OCI-LY1 (cell line): Measurements from ENCODE around the gene ASH1L.
A peak's percentile ranks its signal among the peaks of the same experiment; 100 is the strongest.

Source experiments
- H2AFZ ChIP-seq: fragments of 200-600 bp; sonication (generic), shearing (Covaris generic); 2 replicates; pipeline ENCODE4 v1.6.0; 2014; ENCODE audit warnings: antibody characterized with exemption, mild to moderate bottlenecking, low read length
- H3F3A ChIP-seq: fragments of 200-600 bp; sonication (generic), shearing (Covaris generic); 2 replicates; pipeline ENCODE4 v1.6.0; 2014; ENCODE audit warnings: mild to moderate bottlenecking, antibody characterized with exemption, low read length, moderate library complexity; ENCODE audit not compliant: insufficient read depth
- H3K27ac ChIP-seq: fragments of 200-600 bp; sonication (generic); 2 replicates; pipeline ENCODE4 v1.5.1; 2014; ENCODE audit warnings: low read length, mixed run types, mild to moderate bottlenecking, low read depth; ENCODE audit not compliant: poor library complexity, severe bottlenecking
- H3K27me3 ChIP-seq: fragments of 200-600 bp; sonication (generic); 2 replicates; pipeline ENCODE4 v1.6.0; 2014; ENCODE audit warnings: antibody characterized with exemption, mild to moderate bottlenecking, low read length, moderate library complexity; ENCODE audit not compliant: insufficient read depth
- H3K36me3 ChIP-seq: fragments of 200-600 bp; sonication (generic); 2 replicates; pipeline ENCODE4 v1.6.1; 2014; ENCODE audit warnings: mild to moderate bottlenecking, antibody characterized with exemption, low read length, moderate library complexity, mixed read lengths; ENCODE audit not compliant: insufficient read depth
- H3K4me1 ChIP-seq: fragments of 200-600 bp; sonication (generic); 2 replicates; pipeline ENCODE4 v1.5.1; 2014; ENCODE audit warnings: mild to moderate bottlenecking, low read length, moderate library complexity; ENCODE audit not compliant: insufficient read depth, severe bottlenecking
- H3K4me2 ChIP-seq: fragments of 200-600 bp; sonication (generic), shearing (Covaris generic); 2 replicates; pipeline ENCODE4 v1.6.1; 2014; ENCODE audit warnings: low read length
- H3K4me3 ChIP-seq: fragments of 200-600 bp; sonication (generic); 2 replicates; pipeline ENCODE4 v1.5.1; 2014; ENCODE audit warnings: low read length, low read depth, mild to moderate bottlenecking, mixed read lengths; ENCODE audit not compliant: poor library complexity, severe bottlenecking
- H3K79me2 ChIP-seq: fragments of 200-600 bp; shearing (Covaris generic); 2 replicates; pipeline ENCODE4 v1.6.1; 2016; ENCODE audit warnings: mixed run types, low read length, mixed read lengths; ENCODE audit not compliant: insufficient read depth
- H3K9ac ChIP-seq: fragments of 200-600 bp; sonication (generic), shearing (Covaris generic); 2 replicates; pipeline ENCODE4 v1.6.1; 2014; ENCODE audit warnings: mild to moderate bottlenecking, low read length, mixed read lengths
- H3K9me2 ChIP-seq: fragments of 200-600 bp; sonication (generic), shearing (Covaris generic); 2 replicates; pipeline ENCODE4 v1.6.1; 2014; ENCODE audit warnings: low read depth, mild to moderate bottlenecking, low read length, mixed read lengths
- H3K9me3 ChIP-seq: fragments of 200-600 bp; shearing (Covaris generic); 2 replicates; pipeline ENCODE4 v1.6.1; 2014; ENCODE audit warnings: low read length, mixed read lengths
- H4K20me1 ChIP-seq: fragments of 200-600 bp; sonication (generic), shearing (Covaris generic); 2 replicates; pipeline ENCODE4 v1.6.0; 2016; ENCODE audit warnings: mild to moderate bottlenecking, low read length; ENCODE audit not compliant: insufficient read depth
- CTCF ChIP-seq: fragments of 200-600 bp; sonication (generic), shearing (Covaris generic); IDR thresholded peaks from 2 replicates; pipeline ENCODE4 v1.5.1; 2017; ENCODE audit warnings: mild to moderate bottlenecking, antibody characterized with exemption, low read length, moderate library complexity, mixed read lengths
- EZH2 ChIP-seq: fragments of 200-600 bp; sonication (generic), shearing (Covaris generic); IDR thresholded peaks from 2 replicates; pipeline ENCODE4 v1.8.0; 2017; ENCODE audit warnings: borderline replicate concordance, mixed run types, mild to moderate bottlenecking, antibody characterized with exemption, low read length, moderate library complexity, mixed read lengths

Gene ASH1L

GRCh38 chr1:155471026-155471425 lies 91.6 kb downstream of the ASH1L start:
- H3K4me1 ChIP-seq = peaks cover 19% of the 10 kb centered on the region

GRCh38 chr1:155466996-155467395 lies 95.6 kb downstream of the ASH1L start:
- no peak overlapping the region for H3K4me3 ChIP-seq
- H3K9me3 ChIP-seq = peaks cover 10% of the 10 kb centered on the region; the same call in 1 of the 2 replicates
- H3K4me2 ChIP-seq = no peak overlapping the region
- no peak for TF ChIP-seq EZH2
- TF ChIP-seq CTCF = no peak
- no peaks in the 10 kb centered on the region for H3F3A ChIP-seq
- no peaks in the 10 kb centered on the region for H3K27me3 ChIP-seq
- H4K20me1 ChIP-seq = no peaks in the 10 kb centered on the region
- H3K36me3 ChIP-seq = peaks cover 33% of the 10 kb centered on the region
- peaks cover 19% of the 10 kb centered on the region for H3K4me1 ChIP-seq
- peaks cover 23% of the 10 kb centered on the region for H3K79me2 ChIP-seq
- no peak overlapping the region for H3K9ac ChIP-seq
- no peaks in the 10 kb centered on the region for H3K9me2 ChIP-seq
- H3K27ac ChIP-seq = peak overlapping the region; percentile 42
- no peak overlapping the region for H2AFZ ChIP-seq

More at GRCh38 chr1:155471026-155471425, 91.6 kb downstream of the ASH1L start:
- no peaks in the 10 kb centered on the region for H3K27me3 ChIP-seq
- no peak overlapping the region for H3K4me3 ChIP-seq
- H3K4me2 ChIP-seq = no peak overlapping the region
- peaks cover 53% of the 10 kb centered on the region for H3K36me3 ChIP-seq
- no peak for TF ChIP-seq EZH2
- TF ChIP-seq CTCF = no peak
- H3K9ac ChIP-seq = no peak overlapping the region
- H3K9me3 ChIP-seq = peaks cover 14% of the 10 kb centered on the region; the same call in 1 of the 2 replicates
- H3K79me2 ChIP-seq = peaks cover 19% of the 10 kb centered on the region
- no peak overlapping the region for H2AFZ ChIP-seq
- no peak overlapping the region for H3K27ac ChIP-seq
- no peaks in the 10 kb centered on the region for H3F3A ChIP-seq
- H4K20me1 ChIP-seq = no peaks in the 10 kb centered on the region
- no peaks in the 10 kb centered on the region for H3K9me2 ChIP-seq

- peaks cover 30% of the 10 kb centered on the region for H3K36me3 ChIP-seq
- no peak overlapping the region for H2AFZ ChIP-seq
- no peak overlapping the region for H3K4me2 ChIP-seq
- no peaks in the 10 kb centered on the region for H3K9me2 ChIP-seq
- no peak overlapping the region for H3K9ac ChIP-seq
- TF ChIP-seq EZH2 (no peak), CTCF (no peak)
- H3K79me2 ChIP-seq = peaks cover 23% of the 10 kb centered on the region
- H3K9me3 ChIP-seq = peaks cover 6% of the 10 kb centered on the region; the same call in 1 of the 2 replicates
- H4K20me1 ChIP-seq = no peaks in the 10 kb centered on the region
- H3K27ac ChIP-seq = peak overlapping the region; percentile 42
- no peaks in the 10 kb centered on the region for H3F3A ChIP-seq
- no peaks in the 10 kb centered on the region for H3K27me3 ChIP-seq
- H3K4me1 ChIP-seq = peaks cover 19% of the 10 kb centered on the region
- no peak overlapping the region for H3K4me3 ChIP-seq
These were observed 96.0 kb downstream of the ASH1L start for GRCh38 chr1:155466617-155466972.
